Right lobe of liver (tissue), 6 donors: ENCODE results near the gene TECR. TPM values are rescaled to one million over a fixed set of nuclear protein-coding genes. Genes with fewer than 3 reads are reported as not detected.

Experiments
- ATAC-seq, 4 donors: fragments of 200-7000 bp; cut with Tn5 transposase; one replicate each; pipeline ENCODE4 v1.9.1; 2020; ENCODE audit warnings: mild to moderate bottlenecking in 4 of 4, moderate library complexity in 4 of 4
- DNase-seq, 3 donors: peaks; one replicate each; pipeline ENCODE4 v3.0.0-alpha.2; 2020
- H3K27ac ChIP-seq, 3 donors: fragments of 200-600 bp; one replicate each; pipeline ENCODE4 v1.8.0; 2022
- H3K27me3 ChIP-seq, 2 donors: fragments of 200-600 bp; one replicate each; pipeline ENCODE4 v1.8.0; 2022
- H3K36me3 ChIP-seq, 4 donors: fragments of 200-600 bp; sonication (generic) in 1 of 4; one replicate each; pipeline versions ENCODE4 v1.5.1 to v1.8.0; 2017 to 2022; ENCODE audit warnings: control low read depth in 1 of 4
- H3K4me1 ChIP-seq, 4 donors: fragments of 200-600 bp; sonication (generic) in 1 of 4; one replicate each; pipeline versions ENCODE4 v1.5.1 to v1.8.0; 2017 to 2022; ENCODE audit warnings: control low read depth in 1 of 4
- H3K4me3 ChIP-seq, 3 donors: fragments of 200-600 bp; one replicate each; pipeline ENCODE4 v1.8.0; 2022
- H3K9me3 ChIP-seq, 4 donors: fragments of 200-600 bp; sonication (generic) in 1 of 4; one replicate each; pipeline versions ENCODE4 v1.5.1 to v1.8.0; 2017 to 2022; ENCODE audit warnings: control low read depth in 1 of 4
- CTCF ChIP-seq, 4 donors: fragments of 200-600 bp in 3 of 4; fragments of 450-650 bp in 1 of 4; IDR thresholded peaks; one replicate each; pipeline versions ENCODE4 v1.5.1 to v1.8.0; 2016 to 2022; ENCODE audit warnings: antibody characterized with exemption in 4 of 4, mild to moderate bottlenecking in 2 of 4
- POLR2A ChIP-seq: fragments of 450-650 bp; IDR thresholded peaks from one replicate; pipeline ENCODE4 v1.6.1; 2017; ENCODE audit warnings: antibody characterized with exemption, mild to moderate bottlenecking
- WGBS: methylation state at CpG from one replicate; pipeline ENCODE4 v1.1.6; 2018; ENCODE audit warnings: low coverage, low lambda C conversion rate; ENCODE audit not compliant: insufficient coverage; ENCODE audit errors: missing lambda C conversion rate; 5-methylcytosine and 5-hydroxymethylcytosine counted together
- intact Hi-C, 2 donors: fragments of 100-400 bp; cut with DNase I; formaldehyde crosslinking; loops; one replicate each; pipeline versions ENCODE4 v1.11.2 to v1.14.1; 2022
- total RNA-seq, 6 experiments: library from RNA; depleted of rRNA in 2 of 6; stranded (reverse); fragments of >200 nt in 2 of 6; fragmentation: NEBNext Ultra II Directional in 3 of 6; extraction: Animal tissue kit (Norgen Biotek cat#: 25700) in 3 of 6; gene quantifications; one replicate each; pipeline versions ENCODE4 v1.1.0 to v1.2.4, GENCODE V29; 2016 to 2023
- donor health status: DM: no; HTN: yes; CAD: no.
- donor health status: DM: no; HTN: no; CAD: no.
- donor health status: DM: no; HTN: no; CAD: no.
- donor health status: DM: no; HTN: yes; CAD: no.
- donor health status: DM: no; HTN: yes; CAD: no.

TECR gene
- total RNA-seq, 6 experiments from 2014 or later = 37.9 to 99.0 (median 77.0) TPM

DNA sequence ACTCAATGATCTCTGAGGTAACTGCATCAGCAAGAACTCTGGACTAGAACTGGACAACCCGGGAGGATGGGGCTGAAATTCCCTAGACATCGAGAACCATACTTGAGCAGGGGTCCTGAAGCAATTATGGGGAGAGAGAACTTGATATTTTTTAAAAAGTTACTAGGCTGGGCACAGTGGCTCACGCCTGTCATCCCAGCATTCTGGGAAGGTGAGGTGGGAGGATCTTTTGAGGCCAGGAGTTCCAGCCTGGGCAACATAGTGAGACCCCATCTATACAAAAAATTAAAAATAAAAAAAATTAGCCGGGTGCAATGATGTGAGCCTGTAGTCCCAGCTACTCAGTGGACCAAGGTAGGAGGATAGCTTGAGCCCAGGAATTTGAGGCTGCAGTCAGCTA is 8.9 kb upstream of the TECR start:
- intact Hi-C loops = no loop called here
- peak overlapping the region in 1 of 3 donors; percentile 96 for H3K27ac ChIP-seq
- ATAC-seq (no peak), DNase-seq (no peak)
- H3K9me3 ChIP-seq = no peaks in the 10 kb centered on the region
- H3K4me1 ChIP-seq = peaks cover 0 to 29% (median 8%) of the 10 kb centered on the region in 4 donors
- peaks cover 0 to 12% (median 8%) of the 10 kb centered on the region in 4 donors for H3K36me3 ChIP-seq
- no peaks in the 10 kb centered on the region for H3K27me3 ChIP-seq
- WGBS = 82% methylated on average over 4 of the region's 4 CpGs
- no peak for TF ChIP-seq POLR2A
- TF ChIP-seq CTCF (IDR thresholded peaks at IDR 0.05) = no peak
- no peak overlapping the region for H3K4me3 ChIP-seq

DNA sequence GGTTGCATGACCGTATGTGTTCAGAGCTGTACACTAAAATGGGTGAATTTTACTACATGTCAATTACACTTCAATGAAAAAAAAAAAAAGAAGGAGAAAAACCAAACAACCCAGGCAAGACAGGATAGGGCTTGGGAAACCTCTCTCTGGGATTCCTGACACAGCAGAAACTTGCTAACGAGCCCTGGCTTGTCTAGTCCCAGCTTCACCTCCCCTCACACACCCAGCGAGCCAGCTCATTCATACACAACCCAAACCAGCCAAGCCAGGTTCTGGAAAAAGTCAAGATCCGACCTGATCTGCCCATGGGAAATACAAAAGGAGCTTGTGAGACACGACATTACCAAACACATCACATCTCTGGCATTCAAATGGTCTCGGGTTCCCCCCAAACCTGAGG is 3.7 kb upstream of the TECR start:
- DNase-seq = no peak
- no peak for ATAC-seq
- no peak overlapping the region for H3K4me3 ChIP-seq
- H3K36me3 ChIP-seq = no peaks in the 10 kb centered on the region
- intact Hi-C loops = no loop called here
- 71% methylated on average over 3 of the region's 6 CpGs for whole genome bisulfite sequencing
- TF ChIP-seq CTCF (IDR thresholded peaks at IDR 0.05) (no peak), POLR2A (no peak)
- peaks cover 0 to 8% (median 0%) of the 10 kb centered on the region in 4 donors for H3K4me1 ChIP-seq
- no peaks in the 10 kb centered on the region for H3K9me3 ChIP-seq
- no peaks in the 10 kb centered on the region for H3K27me3 ChIP-seq
- H3K27ac ChIP-seq = no peak overlapping the region

GRCh38 chr19:14526423-14526822 is 3.0 kb upstream of the TECR start:
- Histone ChIP-seq H3K9me3 (no peaks in the 10 kb centered on the region), H3K27ac (no peak overlapping the region), H3K36me3 (no peaks in the 10 kb centered on the region), H3K4me3 (no peak overlapping the region), H3K4me1 (peaks cover 0 to 11% (median 0%) of the 10 kb centered on the region in 4 donors), H3K27me3 (no peaks in the 10 kb centered on the region)
- DNase-seq (no peak), ATAC-seq (no peak)
- 85% methylated on average over 4 of the region's 4 CpGs for WGBS
- TF ChIP-seq CTCF (IDR thresholded peaks at IDR 0.05) = no peak
- TF ChIP-seq POLR2A = no peak
- intact Hi-C loops = no loop called here

DNA sequence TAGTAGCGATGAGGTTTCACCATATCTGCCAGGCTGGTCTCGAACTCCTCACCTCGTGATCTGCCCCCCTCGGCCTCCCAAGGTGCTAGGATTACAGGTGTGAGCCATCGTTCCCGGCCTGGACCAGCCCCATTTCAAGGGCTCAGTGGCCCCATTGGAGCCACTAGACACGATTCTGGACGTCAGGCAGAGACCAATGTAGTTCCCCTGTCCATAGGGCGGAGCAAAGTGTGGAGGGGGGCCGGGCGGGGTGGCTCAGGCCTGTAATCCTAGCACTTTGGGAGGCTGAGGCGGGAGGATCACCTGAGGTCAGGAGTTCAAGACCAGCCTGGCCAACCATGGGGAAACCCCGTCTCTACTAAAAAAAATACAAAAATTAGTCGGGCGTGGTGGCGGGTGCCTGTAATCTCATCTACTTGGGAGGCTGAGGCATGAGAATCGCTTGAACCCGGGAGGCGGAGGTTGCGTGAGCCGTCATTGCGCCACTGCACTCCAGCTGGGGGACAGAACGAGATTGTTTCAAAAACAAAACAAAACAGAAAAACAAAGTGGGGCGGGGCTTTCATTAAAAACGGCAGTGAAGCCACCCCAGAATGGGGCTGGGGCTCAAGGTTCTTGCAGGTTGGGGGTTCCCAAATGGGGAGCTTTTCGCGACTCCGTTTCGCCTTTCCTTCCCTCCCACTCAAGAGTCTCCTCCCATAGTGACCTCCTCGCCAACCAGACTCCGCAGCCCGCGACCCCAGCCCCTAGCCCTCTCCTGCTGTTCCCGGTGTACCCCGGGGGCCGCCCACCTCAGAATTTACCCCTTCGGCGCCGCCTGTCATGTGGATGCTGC is 758 bp upstream of the TECR start:
- intact Hi-C loops = no loop called here
- Histone ChIP-seq H3K9me3 (no peaks in the 10 kb centered on the region), H3K27me3 (no peaks in the 10 kb centered on the region), H3K4me1 (peaks cover 0 to 11% (median 0%) of the 10 kb centered on the region in 4 donors), H3K4me3 (peak overlapping the region; percentile 50 to 90 (median 87)), H3K27ac (peak overlapping the region in 1 of 3 donors; percentile 39), H3K36me3 (no peaks in the 10 kb centered on the region)
- no peak for TF ChIP-seq POLR2A
- no peak for TF ChIP-seq CTCF (IDR thresholded peaks at IDR 0.05)
- DNase-seq = peak in 1 of 3 donors; percentile 57
- WGBS = 17% methylated on average over 23 of the region's 39 CpGs
- ATAC-seq = no peak
